Activated T-helper 1 cell treated with Interleukin-2 at 50 U/mL for 16 hours (primary cell): ENCODE measurements around the gene PRKN.

Source experiments
- DNase-seq: peaks from one replicate; pipeline ENCODE4 v3.0.0-alpha.2; 2020; ENCODE audit warnings: low read depth

PRKN gene

DNA sequence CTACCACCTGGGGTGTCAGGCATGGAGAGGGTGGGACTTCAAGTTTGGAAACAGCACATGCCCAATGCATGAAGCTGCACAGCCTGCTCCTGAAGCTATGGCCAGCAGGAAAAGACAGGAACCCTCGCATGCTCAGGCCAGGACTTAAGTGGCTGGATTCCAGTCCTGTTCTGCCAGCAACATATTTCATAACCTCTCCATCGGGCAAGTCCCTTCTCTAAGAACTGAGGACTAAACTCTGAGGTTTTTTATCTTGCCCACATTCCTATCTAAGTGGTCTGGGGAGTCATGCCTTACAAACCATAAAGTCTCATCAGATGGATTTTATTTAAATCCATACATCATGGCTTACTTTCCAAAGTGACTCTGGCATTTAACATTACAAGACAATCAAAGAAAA is 1426.2 kb downstream of the PRKN start:
- DNase-seq = no peak

GRCh38 chr6:161300823-161301222 is 1426.7 kb downstream of the PRKN start:
- DNase-seq = no peak

DNA sequence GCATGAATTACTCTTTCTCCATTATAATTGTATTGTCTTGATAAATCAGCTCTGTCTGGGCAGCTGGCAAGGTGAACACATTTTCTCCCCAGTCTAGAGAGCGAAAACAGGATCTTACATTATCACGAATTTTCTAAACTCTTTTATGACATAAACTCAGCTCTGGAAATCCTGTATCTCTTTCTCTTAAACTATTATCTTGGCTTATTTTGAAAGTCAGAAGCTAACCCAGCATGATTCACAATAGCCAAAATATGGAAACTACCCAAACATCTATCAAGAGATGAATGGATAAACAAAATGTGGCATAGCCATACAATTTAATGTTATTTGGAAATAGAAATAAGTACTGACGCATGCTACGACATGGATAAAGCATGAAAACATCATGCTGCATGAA is 1427.8 kb downstream of the PRKN start:
- no peak for DNase-seq
